HG03103 (cell line): Measurements from ENCODE around the gene PHAX.
"Not testable (repeated sequence)": the region's sequence is repeated elsewhere in the genome, so short reads cannot be mapped to it uniquely, and the experiment has no call there.

ENCODE experiments used
- ATAC-seq: cut with Tn5 transposase; IDR thresholded peaks from one replicate; pipeline ENCODE4 v1.9.1; 2021; ENCODE audit warnings: low read depth; ENCODE audit not compliant: unreplicated experiment

Gene PHAX

GRCh38 chr5:126651013-126651577, 50.3 kb downstream of the PHAX start:
- ATAC-seq: no peak

- no peak for ATAC-seq
Measured at GRCh38 chr5:126656401-126657007, 55.8 kb downstream of the PHAX start.

DNA sequence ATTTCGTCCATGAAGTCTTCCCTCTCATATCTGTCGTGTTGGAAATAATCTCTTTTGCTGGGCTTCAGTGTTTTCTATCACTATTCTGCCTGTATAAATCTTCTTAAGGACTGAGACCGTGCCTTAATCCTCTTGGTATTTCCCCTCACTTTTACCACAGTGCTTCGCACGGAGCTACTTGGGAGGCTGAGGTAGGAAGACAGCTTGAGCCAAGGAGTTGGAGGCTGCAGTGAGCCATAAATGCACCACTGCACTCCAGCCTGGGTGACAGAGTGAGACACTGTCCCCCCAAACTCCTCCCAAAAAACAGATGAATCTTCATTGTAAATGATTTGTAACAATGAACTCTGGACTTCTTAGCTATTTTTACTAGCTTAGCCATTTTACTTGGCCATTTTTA, 57.8 kb downstream of the PHAX start:
- ATAC-seq: no peak

- peak; percentile 66 for ATAC-seq
Measured at GRCh38 chr5:126659805-126660482, 59.2 kb downstream of the PHAX start.

DNA sequence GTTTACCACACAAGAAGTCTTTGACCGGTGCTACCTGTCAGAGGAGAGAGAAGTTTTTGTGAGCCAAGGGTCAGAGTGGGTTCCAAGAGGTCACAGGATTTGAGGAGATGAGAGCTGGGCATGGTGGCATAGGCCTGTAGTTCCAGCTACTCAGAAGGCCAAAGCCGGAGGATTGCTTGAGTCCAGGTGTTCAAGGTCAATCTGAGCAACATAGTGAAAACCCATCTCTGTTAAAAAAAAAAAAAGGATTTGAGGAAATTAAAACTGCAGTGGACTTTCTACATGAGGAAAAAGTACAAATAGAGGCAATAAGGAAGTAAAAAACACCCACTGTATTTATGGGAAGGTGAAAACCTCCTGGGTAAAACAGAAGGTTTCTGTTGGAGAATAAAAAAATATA, 63.8 kb downstream of the PHAX start:
- no peak for ATAC-seq

GRCh38 chr5:126670109-126670508, 69.4 kb downstream of the PHAX start:
- not testable (repeated sequence) for ATAC-seq

- not testable (repeated sequence) for ATAC-seq
Measured at GRCh38 chr5:126671681-126672080, 70.9 kb downstream of the PHAX start.

DNA sequence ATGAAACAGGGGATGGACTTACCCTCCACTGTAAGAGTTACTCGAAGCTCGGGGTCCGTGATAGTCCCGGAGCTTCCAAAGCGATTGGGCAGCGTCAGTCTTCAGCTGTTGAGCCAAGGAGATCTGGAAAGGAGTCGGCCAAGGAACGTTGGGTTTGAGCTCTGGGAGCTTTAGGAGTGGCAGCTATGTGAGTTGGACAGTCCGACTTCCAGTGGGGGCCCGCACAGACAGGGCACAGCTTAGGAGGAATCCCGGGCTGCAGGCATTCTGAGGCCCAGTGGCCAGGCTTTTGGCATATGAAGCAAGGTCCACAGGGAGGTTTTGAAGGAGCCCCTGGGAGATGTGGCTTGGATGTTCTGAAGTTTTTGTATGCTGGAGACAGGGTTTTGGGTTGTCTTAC, 72.7 kb downstream of the PHAX start:
- no peak for ATAC-seq

DNA sequence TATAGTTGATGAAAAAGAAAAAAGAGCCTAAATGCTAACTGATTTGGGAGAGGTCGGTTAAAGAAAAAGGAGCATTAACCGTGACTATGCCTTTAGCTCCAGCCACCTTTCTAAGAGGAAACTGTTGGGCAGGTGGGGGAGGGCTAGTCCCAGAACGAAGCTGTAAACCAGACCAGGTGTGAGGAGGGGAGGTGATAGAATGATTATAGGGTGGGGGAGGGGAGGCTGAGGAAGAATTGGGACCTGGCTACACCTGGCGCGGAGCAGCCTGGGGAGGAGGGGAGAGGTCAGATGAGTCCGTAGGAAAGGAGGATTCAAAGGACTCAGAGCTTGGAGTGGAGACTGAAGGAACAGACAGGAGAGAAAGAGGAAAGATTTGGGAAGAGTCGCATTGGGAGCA, 73.4 kb downstream of the PHAX start:
- no peak for ATAC-seq

- ATAC-seq: no peak
Measured at GRCh38 chr5:126675338-126675737, 74.6 kb downstream of the PHAX start.

GRCh38 chr5:126676195-126676624, 75.5 kb downstream of the PHAX start:
- peak; percentile 75 for ATAC-seq
